Stimulated activated CD8-positive, alpha-beta memory T cell treated with anti-CD3 and anti-CD28 coated beads, Interleukin-12 subunit alpha, Interleukin-12 subunit beta, amount 100 ng/mL, for 24 hours (primary cell): ENCODE results near the gene SDCBP2.
"Not testable (repeated sequence)": the region's sequence is repeated elsewhere in the genome, so short reads cannot be mapped to it uniquely, and the experiment has no call there.

Source experiments
- DNase-seq: peaks from one replicate; pipeline ENCODE4 v3.0.0-alpha.2; 2020; ENCODE audit errors: extremely low read depth

The SDCBP2 gene

DNA sequence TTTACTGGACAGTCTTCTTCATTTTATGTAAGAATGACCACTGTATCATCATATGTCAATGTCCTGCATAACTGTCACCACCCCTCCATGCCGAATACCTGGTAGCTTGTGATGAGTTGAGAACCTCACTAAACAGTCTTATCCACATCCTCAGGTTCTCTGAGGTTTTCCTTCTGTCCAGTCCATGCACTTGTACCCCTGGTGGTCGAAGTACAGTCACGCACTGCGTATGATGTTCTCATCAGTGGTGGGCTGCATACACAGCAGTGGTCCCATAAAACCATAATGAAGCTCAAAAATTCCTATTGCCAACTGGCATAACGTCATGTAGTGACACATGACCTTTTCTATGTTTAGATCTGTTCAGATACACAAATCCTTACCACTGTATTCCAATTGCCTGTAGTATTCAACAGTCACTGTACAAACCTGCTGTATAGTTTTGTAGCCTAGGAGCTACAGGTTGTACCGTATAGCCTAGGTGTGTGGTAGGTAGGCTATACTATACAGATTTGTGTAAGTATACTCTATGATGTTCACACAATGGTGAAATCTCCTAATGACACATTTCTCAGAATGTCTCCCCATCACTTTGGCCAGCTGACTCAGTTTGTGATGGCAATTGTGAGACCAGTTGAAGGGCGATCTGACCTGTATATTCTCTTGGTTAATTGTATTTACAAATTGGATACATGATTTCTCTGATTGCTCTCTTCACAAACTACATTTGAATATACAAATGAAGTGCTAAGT lies 31.3 kb upstream of the SDCBP2 start:
- no peak for DNase-seq

DNA sequence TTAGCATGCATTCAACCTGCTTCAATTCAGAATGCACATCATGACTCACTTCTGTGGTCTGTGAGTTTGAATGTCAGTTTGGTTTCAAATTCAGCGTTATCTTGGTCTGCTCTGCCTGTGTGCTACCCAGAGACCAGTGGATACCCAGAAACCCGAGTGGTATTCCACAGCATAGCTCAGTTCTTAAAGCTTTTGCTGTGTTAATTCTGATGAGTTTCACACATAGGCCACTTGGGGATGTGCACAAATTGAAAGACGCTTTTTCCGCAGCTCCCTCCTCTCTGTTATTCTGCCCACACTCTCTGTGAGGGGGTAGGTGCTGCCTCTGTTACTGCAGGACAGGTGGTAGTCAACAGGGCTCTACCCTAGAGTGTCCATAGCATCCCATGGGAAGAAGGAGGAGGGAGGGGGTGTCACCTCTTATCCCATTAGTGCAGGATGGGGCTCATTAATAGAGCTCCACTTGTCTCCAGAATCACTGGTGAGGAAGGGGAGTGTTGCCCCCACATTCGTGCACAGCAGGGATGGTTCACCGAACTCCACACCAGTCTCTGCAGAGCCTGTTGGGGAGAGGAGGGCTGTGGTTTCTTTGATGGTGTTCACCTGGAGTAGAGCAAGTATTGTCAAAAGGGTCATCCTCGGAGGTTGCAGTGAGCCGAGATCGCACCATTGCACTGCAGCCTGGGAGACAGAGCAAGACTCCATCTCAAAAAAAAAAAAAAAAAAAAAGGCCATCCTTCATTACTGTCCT lies 29.2 kb upstream of the SDCBP2 start:
- no peak for DNase-seq

DNA sequence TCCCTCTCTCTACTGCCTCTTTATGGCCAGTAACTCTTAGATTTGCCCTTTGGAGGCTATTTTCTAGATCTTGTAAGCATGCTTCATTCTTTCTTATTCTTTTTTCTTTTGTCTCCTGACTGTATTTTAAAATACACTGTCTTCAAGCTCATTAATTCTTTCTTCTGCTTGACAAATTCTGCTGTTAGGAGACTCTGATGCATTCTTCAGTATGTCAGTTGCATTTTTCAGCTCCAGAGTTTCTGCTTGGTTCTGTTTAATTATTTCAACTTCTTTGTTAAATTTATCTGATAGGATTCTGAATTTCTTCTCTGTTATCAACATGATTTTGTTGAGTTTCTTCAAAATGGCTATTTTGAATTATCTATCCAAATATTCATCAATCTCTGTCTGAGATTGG lies 25.0 kb upstream of the SDCBP2 start:
- DNase-seq = no peak

DNA sequence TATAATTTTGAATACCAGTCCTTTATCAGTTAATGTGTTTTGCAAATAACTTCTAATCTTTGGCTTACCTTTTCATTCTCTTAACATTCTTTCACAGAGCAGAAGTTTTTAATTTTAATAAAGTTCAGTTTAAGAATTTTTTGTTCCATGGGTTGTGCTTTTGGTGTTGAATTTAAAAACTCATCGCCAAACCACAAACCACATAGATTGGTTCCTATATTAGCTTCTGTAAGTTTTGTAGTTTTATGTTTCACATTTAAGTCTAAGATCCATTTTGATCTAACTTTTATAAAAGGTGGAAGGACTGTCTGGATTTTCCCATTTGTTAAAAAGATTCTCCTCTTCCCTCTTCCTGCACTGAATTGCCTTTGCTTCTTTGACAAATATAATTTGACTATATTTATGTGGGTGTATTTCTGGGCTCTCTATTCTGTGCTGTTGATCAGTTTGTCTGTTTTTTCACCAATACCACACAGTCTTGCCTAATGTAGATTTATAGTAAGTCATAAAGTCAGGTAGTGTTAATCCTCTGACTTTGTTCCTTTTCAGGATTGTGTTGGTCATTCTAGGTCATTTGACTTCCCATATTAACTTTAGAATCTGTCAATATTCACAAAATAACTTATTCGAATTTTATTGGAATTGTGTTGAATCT lies 17.5 kb upstream of the SDCBP2 start:
- no peak for DNase-seq

DNA sequence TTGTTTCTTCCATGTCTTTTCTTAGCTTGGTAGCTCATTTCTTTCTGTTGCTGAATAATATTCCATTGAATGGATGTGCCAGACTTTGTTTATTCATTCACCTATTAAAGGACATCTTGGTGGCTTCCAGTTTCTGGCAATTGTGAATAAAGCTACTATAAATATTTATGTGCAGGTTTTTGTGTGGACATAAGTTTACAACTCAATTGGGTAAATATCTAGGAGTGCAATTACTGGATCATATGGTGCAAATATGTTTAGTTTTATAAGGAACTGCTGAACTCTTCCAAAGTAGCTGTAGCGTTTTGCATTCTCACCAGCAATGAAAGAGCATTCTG lies 16.8 kb upstream of the SDCBP2 start:
- DNase-seq = no peak

DNA sequence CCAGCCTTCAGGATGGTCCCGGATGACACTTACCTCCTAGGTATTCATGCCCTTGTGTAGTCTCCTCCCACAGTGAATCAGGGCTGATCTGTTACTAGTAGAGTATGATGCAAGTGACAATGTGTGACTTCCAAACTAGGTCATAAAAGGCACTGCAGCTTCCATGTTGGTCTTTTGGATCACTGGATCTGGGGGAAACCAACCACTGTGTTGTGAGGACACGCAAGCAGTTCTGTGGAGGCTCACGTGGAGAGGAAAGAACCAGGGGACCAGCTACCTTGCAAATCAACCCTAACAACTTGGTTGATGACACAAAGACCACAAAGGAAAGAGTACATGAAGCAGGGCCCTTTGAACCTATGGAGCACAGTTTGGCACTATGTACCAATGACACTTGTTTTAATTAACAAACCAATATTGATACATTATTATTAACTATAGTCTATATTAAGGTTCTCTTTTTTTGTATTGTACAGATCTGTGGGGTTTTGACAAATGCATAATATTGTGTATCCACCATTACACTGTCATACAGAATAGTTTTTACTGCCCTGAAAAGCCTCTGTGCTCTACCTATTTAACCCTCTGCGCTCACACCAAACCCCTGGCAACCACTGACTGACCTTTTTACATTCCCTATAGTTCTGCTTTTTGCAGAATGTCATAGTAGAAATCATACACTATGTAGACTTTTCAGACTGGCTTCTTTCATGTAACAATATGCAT lies 16.3 kb upstream of the SDCBP2 start:
- DNase-seq = no peak

DNA sequence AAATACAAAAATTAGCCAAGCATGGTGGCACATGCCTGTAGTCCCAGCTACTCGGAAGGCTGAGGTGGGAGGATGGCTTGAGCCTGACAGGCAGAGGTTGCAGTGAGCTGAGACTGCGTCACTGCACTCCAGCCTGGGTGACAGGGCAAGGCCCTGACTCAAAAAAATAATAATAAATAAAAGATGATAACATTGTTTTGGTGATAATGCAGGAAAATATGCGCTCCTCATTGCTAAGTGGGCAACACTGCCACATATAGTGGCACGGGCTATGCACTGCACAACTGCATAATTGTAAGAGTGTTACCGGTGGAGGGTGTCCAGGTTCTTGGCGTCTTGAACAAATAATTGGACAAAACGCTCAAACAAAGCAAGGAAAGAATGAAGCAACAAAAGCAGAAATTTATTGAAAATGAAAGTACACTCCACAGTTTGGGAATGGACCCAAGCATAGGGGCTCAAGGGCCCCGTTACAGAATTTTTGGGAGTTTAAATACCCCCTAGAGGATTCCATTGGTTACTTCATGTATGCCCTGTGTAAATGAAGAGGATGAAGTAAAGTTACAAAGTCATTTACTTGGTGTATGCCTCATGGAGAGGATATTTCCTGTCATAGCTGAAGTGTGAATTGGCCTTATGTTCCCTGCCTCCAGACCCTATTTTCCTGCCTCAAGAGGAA lies 14.6 kb upstream of the SDCBP2 start:
- DNase-seq = not testable (repeated sequence)

DNA sequence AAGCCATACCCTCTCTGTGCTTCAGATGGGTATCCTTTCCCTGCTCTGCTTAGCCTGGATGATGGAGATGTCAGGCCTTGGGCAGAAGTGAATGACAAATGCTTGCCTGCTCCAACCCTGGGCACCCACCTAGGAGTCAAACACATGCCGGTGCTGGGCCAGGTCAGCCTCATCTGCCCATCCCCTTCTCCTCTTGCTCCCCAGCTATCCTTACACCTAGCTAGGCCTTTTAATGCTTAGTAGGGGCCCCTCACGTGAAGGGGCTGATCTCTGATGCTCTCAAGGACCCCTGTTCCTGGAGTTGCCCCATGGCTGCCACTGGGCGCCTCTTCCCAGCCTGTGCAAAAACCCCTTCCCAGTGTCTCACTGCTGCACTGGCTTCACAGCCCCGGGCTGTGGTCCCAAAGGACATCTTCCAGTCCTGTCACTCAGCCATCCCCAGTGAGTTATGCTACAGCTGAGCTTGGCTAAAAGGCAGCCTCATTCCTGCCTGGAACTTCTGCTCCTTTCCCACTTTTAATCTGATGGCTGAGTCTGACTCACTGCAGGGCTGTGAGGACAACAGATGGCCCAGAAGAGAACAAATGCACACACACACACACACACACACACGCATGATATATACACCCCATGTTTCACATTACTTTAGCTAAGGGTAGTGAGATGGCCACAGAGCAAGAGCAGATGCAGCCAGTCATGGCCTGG lies 12.8 kb upstream of the SDCBP2 start:
- no peak for DNase-seq

DNA sequence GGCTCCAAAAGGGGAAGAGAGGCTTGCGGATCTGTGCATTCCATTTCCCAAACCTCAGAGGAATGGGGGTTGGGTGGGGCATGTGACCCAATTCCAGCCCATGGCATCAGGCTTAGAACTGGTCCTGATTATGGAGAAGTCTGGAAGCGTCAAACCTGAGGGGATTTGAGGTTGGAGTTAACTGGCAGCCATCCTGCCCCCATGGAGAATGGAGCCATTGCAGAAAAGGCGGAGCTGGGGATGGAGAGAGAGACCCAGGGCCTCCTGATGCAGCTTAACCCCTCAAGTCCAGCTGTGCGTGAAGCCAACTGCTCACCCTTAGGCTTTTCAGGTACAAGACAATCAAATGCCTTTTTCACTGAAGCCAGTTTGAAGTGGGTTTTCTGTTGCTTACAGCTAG lies 9.9 kb upstream of the SDCBP2 start:
- DNase-seq = no peak

DNA sequence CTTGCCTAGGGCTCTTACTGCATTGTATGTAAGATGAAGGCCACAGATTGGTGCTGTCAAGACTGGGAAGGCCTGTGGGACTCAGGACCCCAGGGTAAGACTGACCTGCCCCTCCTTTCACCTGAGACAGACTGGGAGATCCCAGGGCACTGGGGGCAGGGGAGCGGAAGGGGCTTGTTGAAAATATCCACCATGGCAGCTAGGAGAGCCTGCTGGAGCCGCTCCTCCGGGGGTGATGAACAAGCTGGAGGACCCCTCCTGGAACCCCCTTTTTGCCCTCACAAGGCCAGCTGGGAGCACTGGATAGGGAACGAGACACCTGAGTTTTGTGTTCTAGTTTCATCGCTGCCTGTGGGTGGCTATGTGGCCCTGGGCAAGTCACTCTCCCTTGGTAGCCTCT lies 9.2 kb upstream of the SDCBP2 start:
- no peak for DNase-seq

DNA sequence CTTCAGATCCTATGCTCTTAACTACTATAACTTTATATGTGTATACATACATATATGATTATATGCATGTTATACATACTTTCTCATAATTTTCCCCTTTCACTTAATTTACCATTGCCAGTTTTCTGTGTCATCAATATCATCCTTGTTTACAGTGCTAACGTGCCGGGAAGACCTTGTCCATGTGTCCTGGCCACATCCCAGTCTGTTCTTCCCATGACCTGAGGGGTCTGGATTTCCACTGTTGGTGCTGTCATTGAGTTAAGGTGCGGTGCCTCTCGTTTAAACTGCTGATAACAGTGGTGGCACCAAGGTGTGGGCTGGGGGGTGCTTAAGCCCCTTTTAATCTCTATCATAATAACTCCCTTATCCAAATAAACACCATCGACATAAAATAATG lies 8.5 kb upstream of the SDCBP2 start:
- DNase-seq = no peak

DNA sequence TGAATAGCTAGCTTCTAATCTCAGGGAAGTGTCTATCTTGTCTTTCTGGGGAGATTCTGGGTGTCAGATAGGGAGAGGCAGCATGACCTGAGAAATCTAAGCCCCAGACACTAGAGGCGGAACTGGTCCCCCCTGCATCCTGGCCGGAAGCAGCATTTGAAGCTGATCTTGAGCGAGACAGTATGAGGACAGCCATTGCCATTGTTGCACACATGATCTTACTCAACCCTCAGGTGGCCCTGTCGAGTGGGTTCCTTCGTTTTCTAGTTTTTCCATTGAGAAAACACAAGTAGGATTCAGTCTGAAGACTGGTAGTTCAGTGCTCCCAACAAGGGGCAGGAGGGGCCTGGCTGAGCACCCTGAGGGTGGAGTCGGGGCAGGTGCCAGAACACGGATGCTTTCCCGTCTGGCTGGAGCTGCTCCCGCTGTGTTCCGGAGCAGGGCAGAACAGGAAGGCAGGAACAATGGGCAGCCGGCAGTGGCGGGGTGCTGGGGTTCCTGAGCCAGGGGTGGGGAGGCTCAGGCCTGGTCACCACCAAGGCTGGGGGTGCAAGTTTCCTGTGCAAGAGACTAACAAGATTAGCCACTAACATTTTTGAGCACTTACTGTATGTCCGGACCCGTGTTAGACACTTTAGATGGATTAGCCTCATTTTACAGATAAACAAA lies 7.9 kb upstream of the SDCBP2 start:
- DNase-seq = no peak

DNA sequence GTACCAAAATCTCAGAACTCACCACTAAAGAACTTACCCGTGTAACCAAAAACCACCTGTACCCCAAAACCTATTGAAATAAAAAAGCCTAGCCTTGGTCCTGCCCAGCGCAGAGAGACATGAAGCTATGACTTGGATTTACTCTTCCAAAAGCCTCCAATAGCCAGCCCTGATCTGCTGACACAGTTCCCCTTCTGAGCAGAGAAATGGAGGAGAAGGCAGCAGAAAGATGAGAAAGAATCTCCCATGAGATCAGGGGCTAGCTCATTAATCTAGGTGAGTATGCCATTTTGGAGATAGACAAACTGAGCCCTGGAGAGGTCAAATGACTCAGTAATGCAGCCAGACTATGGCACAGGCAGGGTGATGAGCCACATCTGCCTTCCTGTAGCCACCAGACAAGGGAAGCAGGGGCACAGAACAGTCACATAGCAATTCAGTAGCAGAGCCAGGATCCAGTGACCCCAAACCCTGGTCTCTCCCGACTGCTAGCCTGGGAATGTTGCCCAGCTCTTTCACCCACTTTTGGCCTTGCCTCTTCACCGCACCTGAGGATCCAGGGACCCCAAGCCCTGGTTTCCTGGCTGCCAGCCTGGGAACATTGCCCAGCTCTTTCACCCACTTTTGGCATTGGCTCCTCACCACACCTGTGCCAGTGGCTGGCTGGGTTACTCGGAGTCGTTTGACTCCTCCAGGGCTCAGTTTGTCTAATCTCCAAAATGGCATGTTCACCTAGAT lies 7.2 kb upstream of the SDCBP2 start:
- DNase-seq = no peak

DNA sequence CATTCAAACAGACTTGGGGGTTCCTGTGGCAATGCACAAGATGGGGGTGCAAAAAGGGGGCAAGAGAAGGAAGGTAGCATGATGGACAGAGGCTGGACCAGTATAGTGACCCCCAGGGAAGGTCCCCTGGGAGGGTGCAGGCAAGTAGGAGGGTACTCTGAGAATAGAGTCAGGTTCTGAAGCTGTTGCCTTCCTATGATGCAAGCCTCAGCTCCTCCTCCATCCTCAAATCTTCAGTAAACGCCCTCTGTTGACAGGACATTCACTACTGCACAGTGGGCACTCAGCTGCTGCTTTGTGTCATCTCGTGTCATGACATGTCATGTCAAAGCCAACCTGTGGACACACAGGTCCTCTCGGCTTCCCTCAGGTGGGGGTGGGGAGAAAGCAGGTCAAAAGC lies 5.8 kb upstream of the SDCBP2 start:
- no peak for DNase-seq

DNA sequence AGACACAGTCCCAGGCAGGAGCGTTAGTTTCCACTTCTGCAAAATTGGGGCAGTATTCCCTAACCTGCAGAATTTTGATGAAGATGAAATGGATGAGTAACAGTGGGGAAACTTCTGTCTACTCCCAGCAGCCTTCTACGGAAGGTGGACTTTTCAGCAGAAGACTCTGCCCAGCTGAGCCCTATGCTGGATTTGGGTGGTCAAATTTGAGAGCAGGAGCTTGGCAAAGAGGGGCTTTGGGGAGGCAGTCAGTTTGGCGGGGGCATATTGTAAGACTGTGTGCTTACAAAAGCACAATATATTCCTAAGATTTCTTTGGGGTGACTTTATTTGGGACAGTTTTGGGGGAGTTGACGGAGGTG lies 5.4 kb upstream of the SDCBP2 start:
- DNase-seq = no peak

DNA sequence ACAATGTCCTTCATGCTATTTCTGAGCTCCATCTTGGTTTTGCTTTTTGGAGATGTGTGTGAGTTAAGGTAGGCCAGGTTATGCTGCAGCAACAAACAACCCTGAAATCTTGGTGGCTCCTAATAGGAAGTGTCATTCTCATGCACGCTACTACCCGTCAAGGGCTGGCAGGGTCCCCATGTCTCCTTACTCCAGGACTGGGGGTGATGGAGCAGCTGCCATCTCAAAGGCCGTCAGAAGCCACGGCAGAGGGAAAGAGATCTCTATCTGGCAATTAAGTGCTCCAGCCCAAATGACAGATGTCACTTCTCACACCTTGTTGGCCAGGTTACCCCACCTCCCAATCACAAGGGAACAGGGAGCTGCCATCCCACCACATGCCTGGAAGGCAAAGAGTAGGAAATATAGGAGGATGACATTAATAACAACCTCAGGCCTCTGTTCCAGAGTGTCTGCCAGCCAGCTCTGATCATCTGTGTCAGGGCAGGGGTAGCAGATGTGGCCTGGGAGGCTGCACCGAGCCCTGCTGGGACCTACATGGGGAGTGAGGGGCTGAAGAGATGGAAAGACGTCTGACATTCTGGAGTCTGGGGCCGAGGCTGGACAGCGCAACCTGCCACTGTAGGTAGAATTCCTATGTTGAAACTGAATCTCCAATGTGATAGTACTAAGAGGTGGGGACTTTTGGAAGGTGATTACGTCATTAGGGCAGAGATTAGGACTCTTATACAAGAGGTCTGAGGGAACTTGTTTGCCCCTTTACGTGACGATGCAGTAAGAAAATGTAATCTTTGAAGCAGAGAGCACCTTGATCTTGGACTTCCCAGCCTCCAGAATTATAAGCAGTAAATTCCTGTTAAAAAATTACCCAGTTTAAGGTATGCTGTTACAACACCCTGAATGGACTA lies 4.8 kb upstream of the SDCBP2 start:
- no peak for DNase-seq

DNA sequence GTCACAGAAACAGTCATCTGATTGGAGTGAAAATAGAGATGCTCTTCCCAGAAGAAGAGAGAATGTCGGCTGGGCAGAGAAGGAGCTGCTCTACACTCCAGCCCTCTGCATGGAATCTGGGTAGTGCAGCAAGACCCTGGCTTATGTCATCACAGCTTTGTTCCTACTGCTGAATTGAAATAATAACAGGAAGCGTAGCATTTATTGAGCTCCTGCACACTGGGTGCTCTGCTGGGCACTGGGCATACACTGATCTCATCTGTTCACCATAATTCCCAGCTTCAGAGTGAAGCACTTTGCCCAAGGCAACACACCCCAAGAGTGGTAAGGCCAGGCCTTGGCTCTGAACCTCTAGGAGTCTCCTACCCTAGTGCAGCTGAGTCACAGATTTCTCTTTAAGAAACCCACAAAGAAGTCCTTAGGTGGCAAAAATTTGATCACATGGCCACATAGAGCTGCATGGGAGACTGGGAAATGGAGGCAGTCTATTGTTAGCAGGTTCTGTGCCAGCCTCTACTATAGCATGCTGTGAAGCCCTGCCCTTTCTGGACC lies 3.9 kb upstream of the SDCBP2 start:
- DNase-seq = no peak

DNA sequence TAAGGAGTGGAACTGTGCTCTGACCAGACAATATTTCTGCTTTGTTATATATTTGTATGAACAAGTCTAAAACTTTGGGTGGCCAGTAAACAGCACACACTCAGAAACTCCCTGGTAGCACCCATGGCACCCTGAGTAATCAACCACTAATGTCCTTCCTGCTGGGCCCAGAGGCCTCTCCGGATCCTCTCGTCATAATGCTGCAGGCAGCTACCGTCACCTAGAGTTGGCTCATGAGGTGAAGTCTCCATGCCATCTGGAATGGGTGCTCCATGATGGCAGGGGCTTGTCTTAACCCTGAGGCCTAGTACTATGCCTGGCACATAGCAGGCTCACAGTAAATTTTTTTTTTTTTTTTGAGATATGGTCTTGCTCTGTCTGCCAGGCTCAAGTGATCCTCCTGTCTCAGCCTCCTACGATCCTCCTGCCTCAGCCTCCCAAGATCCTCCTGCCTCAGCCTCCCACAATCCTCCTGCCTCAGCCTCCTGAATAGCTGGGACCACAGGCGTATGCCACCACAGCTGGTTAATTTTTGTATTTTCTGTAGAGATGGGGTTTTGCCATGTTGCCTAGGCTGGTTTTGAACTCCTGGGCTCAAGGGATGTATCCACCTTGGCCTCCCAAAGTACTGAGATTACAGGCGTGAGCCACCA lies 3.0 kb upstream of the SDCBP2 start:
- no peak for DNase-seq
